ENCODE results near the gene DPYD.

Gene DPYD

DNA sequence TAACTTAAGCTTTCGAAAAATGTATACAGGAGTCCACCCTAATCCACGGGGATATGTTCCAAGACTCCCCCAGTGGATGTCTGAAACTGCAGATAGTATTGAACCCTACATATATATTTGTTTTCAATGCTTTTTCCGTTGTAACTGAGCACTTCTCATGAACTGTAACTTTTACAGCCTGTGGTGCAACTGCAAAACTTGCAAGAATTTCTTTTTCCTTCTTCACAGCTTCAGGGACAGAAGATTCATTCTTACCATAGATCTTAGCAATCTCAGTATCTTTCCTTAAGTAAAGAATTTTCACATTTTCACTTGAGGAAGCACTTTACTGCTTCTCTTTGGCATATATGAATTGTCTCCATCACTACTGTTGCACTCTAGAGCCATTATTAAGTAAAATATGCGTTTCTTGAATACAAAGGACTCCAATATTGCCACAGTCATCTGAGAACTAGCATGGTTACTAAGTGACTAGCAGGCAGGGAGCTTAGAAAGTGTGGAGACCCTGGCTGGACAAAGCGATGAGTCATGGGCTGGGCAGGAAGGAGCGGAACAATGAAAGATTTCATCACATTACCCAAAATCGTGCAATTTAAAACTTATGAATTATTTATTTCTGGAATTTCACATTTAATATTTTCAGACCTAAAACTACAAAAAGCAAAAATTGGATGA lies 14.1 kb downstream of the DPYD start:
- no peak for DNase-seq

DNA sequence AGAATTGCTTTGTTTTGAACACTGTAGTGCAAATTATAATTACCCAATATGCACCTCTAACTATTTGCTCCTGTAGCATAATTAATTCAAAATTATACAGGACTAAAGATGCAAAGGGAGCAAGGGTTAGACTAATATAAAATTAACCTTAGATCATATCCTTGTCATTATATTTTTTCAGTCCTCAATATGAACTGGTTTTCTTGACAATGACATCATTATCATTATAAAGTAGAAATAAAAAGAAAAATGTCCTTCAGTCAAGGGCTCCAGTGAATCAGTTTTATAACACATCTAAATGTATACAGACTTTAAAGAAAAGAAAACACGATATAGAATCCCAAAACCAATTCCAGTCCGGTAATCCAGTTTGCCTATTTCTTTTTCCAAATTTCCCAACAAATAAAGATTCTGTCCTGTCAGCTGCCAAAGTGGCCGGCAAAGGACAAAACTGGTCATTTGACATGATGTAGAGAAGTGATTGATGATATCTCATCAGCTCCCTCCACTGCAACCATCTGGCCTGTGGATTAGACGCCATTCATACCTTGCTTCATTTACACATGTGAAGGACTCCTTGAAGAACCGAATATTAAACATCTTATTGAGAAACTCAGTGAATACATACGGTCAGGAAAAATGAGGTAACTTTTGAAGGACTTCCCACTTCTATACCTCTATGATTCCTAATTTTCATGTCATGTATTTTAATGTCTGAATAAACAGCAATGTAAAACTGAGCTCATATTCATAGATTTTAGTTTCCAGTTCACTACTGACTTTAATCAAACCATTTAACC lies 15.5 kb downstream of the DPYD start:
- DNase-seq, result no peak

DNA sequence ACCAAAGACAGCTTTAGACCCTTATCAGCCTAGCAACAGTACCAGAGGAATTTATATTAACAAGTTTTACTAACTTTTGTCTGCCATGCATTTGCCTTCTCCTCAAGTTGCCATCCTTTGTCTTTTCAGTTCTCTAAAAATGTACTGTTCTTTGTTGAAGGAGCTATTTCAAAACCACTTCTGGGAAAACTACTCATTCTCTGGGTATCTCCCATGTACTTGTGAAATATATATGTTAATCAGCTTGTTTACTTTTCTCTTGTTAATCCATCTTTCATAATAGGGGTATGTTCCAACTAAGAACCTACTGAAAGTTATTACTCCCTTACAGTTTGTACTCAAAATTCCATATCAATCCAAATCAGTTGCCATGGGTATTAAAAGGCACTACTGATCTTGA lies 16.3 kb downstream of the DPYD start:
- DNase-seq, result no peak

DNA sequence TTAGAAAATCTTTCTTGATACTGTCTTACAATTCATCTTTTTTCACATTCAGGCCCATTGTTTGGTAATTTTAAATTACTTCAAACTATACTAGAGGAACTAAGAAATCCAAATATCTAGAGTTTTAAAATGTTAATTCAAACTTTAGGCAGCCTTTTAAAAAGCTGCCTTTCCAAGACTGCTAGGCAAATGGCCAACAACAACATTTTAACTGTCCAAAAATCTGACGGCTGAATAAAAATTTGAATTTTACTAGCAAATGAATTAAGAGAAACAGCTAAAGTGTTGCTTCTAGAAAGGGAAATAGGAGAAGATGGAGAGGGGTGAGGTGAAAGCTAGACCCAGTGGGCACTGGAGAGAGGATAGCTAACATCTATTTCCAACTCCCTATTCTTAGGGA lies 17.2 kb downstream of the DPYD start:
- DNase-seq, result no peak

GRCh38 chr1:97902067-97902466 lies 18.8 kb downstream of the DPYD start:
- no peak for DNase-seq

- no peak for DNase-seq
Observed at GRCh38 chr1:97901017-97901658, 19.7 kb downstream of the DPYD start.

DNA sequence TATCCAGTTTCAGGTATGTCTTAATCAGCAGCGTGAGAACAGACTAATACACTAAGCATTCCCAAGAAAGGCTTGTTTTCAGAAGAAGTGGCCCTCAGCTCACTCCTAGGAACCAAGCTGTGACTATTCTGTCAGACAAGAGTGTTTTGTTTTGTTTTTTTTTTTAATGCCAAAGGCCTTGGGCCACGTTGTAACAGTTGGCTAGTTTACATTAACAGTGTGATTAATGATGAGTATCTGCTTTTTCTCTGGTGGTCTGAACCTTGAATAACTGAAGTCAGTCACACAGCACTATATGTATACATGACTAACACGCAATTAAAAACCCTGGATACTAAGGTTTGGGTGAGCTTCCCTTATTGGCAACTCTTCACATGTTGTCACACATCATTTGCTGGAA lies 21.9 kb downstream of the DPYD start:
- DNase-seq, result no peak

GRCh38 chr1:97895278-97895677 lies 25.6 kb downstream of the DPYD start:
- DNase-seq, result no peak

DNA sequence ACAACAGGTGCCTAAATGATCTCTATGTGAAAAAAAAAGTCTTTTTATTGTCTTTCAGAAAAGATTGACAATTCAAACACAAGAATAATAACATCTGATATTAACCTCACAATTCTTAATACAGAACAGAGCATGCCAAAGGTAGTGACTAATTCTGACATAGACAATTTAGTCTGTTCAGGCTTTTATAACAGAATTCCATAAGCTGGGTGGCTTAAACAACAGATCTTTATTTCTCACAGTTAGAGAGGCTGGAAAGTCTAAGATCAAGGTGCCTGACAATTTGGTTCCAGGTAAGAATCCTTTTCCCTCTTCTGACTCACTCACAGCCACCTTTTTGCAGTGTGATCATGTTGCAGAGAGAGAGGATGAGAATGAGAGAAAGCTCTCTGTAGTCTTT lies 27.0 kb downstream of the DPYD start:
- DNase-seq, result no peak

DNA sequence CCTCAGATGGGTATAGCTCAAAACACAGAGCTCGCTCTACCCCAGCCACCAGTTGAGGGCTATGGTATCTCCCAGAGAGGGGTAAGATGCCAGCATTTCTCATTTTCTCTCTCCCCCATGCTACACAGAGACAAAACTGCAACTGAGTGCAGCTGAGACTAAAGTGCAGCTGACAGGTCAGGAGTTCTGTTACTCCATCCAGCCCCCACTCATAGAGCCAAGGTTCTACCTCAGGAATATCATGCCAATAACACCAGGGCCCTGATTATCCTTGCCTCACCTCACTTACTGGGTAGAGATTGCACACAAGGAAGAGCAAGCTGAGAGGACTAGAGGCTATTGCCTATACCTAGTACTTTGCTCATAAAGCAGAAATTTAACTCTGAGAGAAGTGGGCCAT lies 34.6 kb downstream of the DPYD start:
- DNase-seq, result no peak

DNA sequence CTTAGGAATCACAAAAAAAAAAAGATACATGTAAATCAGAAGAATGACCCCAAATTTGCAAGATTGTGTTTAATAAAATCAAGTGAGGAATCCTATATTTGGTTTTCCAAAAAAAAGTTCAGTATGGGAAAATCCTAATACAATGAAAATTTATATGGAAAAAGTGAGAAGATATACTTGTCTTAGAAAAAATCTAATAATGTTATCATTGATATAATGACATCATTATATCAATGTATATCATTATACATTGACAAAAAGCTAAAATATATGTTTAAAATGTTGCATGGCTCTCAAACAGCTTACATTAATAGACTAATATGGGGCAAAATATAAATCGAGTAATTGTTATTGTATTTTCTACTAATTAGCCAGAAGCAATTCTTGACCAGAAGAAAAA lies 37.0 kb downstream of the DPYD start:
- no peak for DNase-seq

GRCh38 chr1:97877307-97877706 lies 43.5 kb downstream of the DPYD start:
- no peak for DNase-seq

GRCh38 chr1:97875996-97876395 lies 44.8 kb downstream of the DPYD start:
- no peak for DNase-seq

DNA sequence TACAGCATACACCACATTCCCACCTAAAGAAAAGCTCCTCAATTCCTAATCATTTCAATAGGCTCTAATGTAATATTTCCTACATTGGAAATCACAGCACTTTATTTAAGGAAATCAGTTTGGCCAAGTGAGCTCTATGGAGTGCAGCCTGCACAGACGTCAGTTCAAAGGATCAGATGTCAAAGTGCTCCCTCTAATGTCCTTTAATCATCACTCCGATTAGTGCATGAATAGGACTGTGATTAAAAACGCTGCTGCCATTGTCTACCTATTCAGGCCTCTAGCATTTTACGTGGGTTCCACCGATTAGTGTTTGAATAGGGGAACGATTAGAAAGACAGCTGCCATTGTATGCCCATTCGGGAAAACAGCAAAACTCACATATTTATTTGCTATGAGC lies 50.2 kb downstream of the DPYD start:
- DNase-seq, result no peak

GRCh38 chr1:97869441-97869840 lies 51.4 kb downstream of the DPYD start:
- no peak for DNase-seq

DNA sequence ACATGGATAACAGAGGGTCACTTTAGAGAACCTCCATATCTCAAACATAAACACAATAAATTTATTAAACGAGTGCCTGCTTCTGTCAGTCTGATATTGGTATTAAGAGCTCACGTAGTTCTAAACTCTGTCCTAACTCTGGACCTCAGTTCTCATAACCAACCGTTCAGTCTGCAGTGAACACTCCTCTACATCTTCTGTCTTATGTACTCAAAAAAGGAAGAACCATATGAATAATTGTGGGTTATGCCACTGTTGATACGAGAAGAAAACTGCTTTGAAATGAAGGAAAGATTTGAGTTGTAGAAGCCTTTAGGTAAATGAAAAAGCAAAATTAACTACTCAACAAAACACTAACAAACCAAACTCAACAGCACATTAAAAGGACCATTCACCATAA lies 53.7 kb downstream of the DPYD start:
- no peak for DNase-seq

DNA sequence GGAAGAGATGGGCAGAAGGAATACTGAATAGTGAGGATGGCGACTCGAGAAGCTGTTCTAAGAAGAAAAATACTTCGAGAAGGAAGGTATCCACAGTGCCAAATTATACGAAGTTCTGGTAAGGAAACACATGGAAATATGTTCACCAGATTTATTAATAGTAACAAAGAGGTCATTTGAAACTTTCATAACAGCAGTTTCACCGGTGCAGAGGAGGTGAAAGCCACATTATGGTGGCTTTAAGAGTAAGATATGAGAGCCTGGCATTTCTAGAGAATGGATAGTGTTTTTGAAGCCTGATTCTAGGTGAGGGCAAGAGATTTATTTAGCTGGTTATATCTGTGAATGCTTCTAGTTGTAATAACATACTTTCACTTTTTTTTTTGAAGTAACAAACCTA lies 56.2 kb downstream of the DPYD start:
- no peak for DNase-seq

- no peak for DNase-seq
Observed at GRCh38 chr1:97853221-97853620, 67.6 kb downstream of the DPYD start.

GRCh38 chr1:97849345-97850340 lies 71.2 kb downstream of the DPYD start:
- DNase-seq, result no peak

GRCh38 chr1:97845805-97846204 lies 75.0 kb downstream of the DPYD start:
- DNase-seq, result no peak

- DNase-seq, result no peak
Observed at GRCh38 chr1:97844552-97845089, 76.2 kb downstream of the DPYD start.

- no peak for DNase-seq
Observed at GRCh38 chr1:97841338-97841737, 79.5 kb downstream of the DPYD start.

DNA sequence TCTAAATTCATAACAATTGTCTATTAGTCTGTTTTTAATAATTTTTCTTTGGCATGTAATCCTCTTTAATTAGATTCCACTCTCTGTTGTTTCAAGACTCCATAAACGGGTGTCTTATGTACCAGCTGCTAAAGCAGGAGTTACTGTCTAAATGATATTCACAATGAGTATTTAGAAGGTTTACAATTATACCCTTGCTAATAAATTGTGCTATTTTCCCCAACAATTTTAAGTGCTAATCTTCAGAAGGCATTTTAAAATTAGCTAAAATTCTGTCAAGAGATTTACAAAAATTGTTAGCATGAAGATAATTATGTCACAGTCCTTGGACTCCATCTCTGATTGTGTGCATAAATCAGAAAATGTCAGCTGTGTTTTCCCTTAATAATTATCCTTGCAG lies 83.7 kb downstream of the DPYD start:
- no peak for DNase-seq

Measured in GOT3 (cell line).